H1 (cell line): ENCODE measurements around the gene METTL8. TPM values are rescaled to one million over a fixed set of nuclear protein-coding genes. Genes with fewer than 3 reads are reported as not detected.

Experiments
- ATF2 ChIP-seq: IDR thresholded peaks from 2 replicates; pipeline ENCODE4 v1.6.1; 2012; ENCODE audit warnings: low read length, inconsistent platforms
- BCL11A ChIP-seq, 2 experiments: IDR thresholded peaks; one replicate each; pipeline ENCODE4 v1.6.1; 2011; ENCODE audit warnings: low read depth in 2 of 2, low read length in 2 of 2, mild to moderate bottlenecking in 2 of 2
- HDAC6 ChIP-seq: IDR thresholded peaks from one replicate; pipeline ENCODE4 v1.7.1; 2012; ENCODE audit warnings: low read depth, mild to moderate bottlenecking, inconsistent platforms, low read length, moderate library complexity
- JUN ChIP-seq: IDR thresholded peaks from 2 replicates; pipeline ENCODE4 v1.6.1; 2011; ENCODE audit warnings: low read depth, mild to moderate bottlenecking, improper control_type of control experiment, low read length
- SP2 ChIP-seq: IDR thresholded peaks from 2 replicates; pipeline ENCODE4 v1.6.1; 2012; ENCODE audit warnings: mild to moderate bottlenecking, low read length, inconsistent platforms
- SRF ChIP-seq: IDR thresholded peaks from 2 replicates; pipeline ENCODE4 v1.6.1; 2011; ENCODE audit warnings: mild to moderate bottlenecking, low read depth, low read length, moderate library complexity
- polyA plus RNA-seq, 7 experiments: library from polyadenylated mRNA; depleted of rRNA in 3 of 7; stranded (reverse) in 5 of 7; unstranded in 2 of 7; fragments of >200 nt in 5 of 7; fragments of 200-250 nt in 2 of 7; gene quantifications; 1 replicate in 5 of 7; 2 replicates in 1 of 7; 4 replicates in 1 of 7; pipeline versions ENCODE4 v1.2.1 to v1.2.3, GENCODE V29; 2011 to 2013; ENCODE audit warnings: missing spikeins in 2 of 7, mixed read lengths in 2 of 7
- total RNA-seq: library from RNA; stranded (reverse); fragmentation: NEBNext Ultra II Directional; extraction: Animal tissue kit (Norgen Biotek cat#: 25700); gene quantifications from 2 replicates; pipeline ENCODE4 v1.2.1, GENCODE V29; 2021

The METTL8 gene
- total and polyA plus RNA-seq, 2 of the 8 experiments (the other 6 are each of a cell fraction or from before 2014, with no cell fraction given) = 17.6 to 79.7 TPM

DNA sequence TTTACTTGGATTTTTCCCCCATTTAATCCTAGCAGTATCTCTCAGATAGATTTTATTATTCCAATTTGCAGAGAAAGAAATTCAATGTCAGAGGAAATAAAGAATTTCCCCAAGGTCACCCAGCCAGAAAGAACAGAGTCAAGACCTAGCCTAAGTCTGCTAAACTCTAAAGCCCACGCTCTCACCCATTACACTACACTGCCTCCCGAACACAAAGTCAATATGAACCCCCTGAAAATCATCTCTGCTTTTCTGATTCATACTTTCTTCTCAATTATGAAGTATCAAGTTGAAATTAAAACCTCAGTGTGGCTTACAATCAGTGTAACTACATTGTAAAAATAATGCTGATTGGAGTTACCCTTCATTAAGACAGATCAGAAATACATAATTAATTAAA lies 89.6 kb downstream of the METTL8 start (continued):
- TF ChIP-seq ATF2 (no peak), SP2 (no peak), BCL11A (IDR thresholded peaks at IDR 0.05; ENCODE audit: low read depth in 2 of 2, low read length in 2 of 2) (no peak), SRF (no peak), HDAC6 (no peak), JUN (no peak)
